PC-3 (cell line): ENCODE results near the gene GALNT10. TPM values are rescaled to one million over a fixed set of nuclear protein-coding genes. Genes with fewer than 3 reads are reported as not detected.
A peak's percentile ranks its signal among the peaks of the same experiment; 100 is the strongest.

ENCODE experiments used
- ATAC-seq: fragments of 200-7000 bp; cut with Tn5 transposase; 2 replicates; pipeline ENCODE4 v1.9.1; 2020; ENCODE audit warnings: mild to moderate bottlenecking, moderate library complexity
- BruUV-seq: library from RNA; stranded (reverse); fragments of 400-500 nt; replicated peaks from 2 replicates; lab custom pipeline; 2021; lab: Mats Ljungman, UMichigan
- CTCF ChIA-PET: fragments of 300-600 bp; sonication (Branson Sonifier 250); formaldehyde crosslinking; loops from one replicate; lab custom pipeline; 2022; ENCODE audit warnings: antibody characterized with exemption; lab: Charles Lee
- POLR2A ChIA-PET: fragments of 300-600 bp; sonication (Branson Sonifier 250); formaldehyde crosslinking; loops from one replicate; lab custom pipeline; 2022; ENCODE audit warnings: antibody characterized with exemption; ENCODE audit not compliant: unreplicated experiment; lab: Charles Lee
- DNase-seq: peaks from one replicate; pipeline ENCODE4 v3.0.0-alpha.2; 2015
- H2AFZ ChIP-seq: fragments of 300-600 bp; sonication (generic); 2 replicates; pipeline ENCODE4 v1.6.0; 2016; ENCODE audit warnings: antibody characterized with exemption, low read length
- H3F3A ChIP-seq: fragments of 300-600 bp; sonication (generic); one replicate; pipeline ENCODE4 v1.6.0; 2017; ENCODE audit warnings: antibody characterized with exemption, low read length, control low read depth, mild to moderate bottlenecking; ENCODE audit not compliant: unreplicated experiment
- H3K27ac ChIP-seq: fragments of 300-600 bp; sonication (generic); 2 replicates; pipeline ENCODE4 v1.5.1; 2016; ENCODE audit warnings: mild to moderate bottlenecking, low read length
- H3K27me3 ChIP-seq: fragments of 300-600 bp; sonication (generic); 2 replicates; pipeline ENCODE4 v1.6.1; 2016; ENCODE audit warnings: low read length, mixed read lengths
- H3K36me3 ChIP-seq: fragments of 300-600 bp; sonication (generic); 2 replicates; pipeline ENCODE4 v1.6.1; 2016; ENCODE audit warnings: low read depth, mixed run types, low read length, mixed read lengths
- H3K4me1 ChIP-seq: fragments of 300-600 bp; sonication (generic); 2 replicates; pipeline ENCODE4 v1.5.1; 2016; ENCODE audit warnings: low read length; ENCODE audit not compliant: insufficient read depth
- H3K4me2 ChIP-seq: fragments of 300-600 bp; sonication (generic); 2 replicates; pipeline ENCODE4 v1.6.0; 2016; ENCODE audit warnings: low read length
- H3K4me3 ChIP-seq: fragments of 300-600 bp; sonication (generic); 2 replicates; pipeline ENCODE4 v1.5.1; 2016; ENCODE audit warnings: mild to moderate bottlenecking, low read length, mixed read lengths
- H3K79me2 ChIP-seq: fragments of 300-600 bp; sonication (generic); 2 replicates; pipeline ENCODE4 v1.6.1; 2017; ENCODE audit warnings: low read length, mixed read lengths
- H3K9ac ChIP-seq: fragments of 300-600 bp; sonication (generic); 2 replicates; pipeline ENCODE4 v1.6.0; 2016; ENCODE audit warnings: mild to moderate bottlenecking, low read length
- H3K9me2 ChIP-seq: fragments of 300-600 bp; sonication (generic); replicated peaks from 2 replicates; pipeline ENCODE4 v1.6.1; 2016; ENCODE audit warnings: mixed run types, low read length, mixed read lengths
- H3K9me3 ChIP-seq: fragments of 300-600 bp; sonication (generic); 2 replicates; pipeline ENCODE4 v1.6.1; 2016; ENCODE audit warnings: low read length, mixed read lengths
- H4K20me1 ChIP-seq: fragments of 300-600 bp; sonication (generic); 2 replicates; pipeline ENCODE4 v1.6.1; 2016; ENCODE audit warnings: low read length, mixed read lengths
- CTCF ChIP-seq: fragments of 300-600 bp; sonication (generic); conservative IDR thresholded peaks from 2 replicates; pipeline ENCODE4 v1.5.1; 2017; ENCODE audit warnings: antibody characterized with exemption, low read depth, mild to moderate bottlenecking, low read length
- EZH2 ChIP-seq: fragments of 300-600 bp; sonication (generic); IDR thresholded peaks from one replicate; pipeline ENCODE4 v1.6.1; 2017; ENCODE audit warnings: antibody characterized with exemption, mild to moderate bottlenecking, low read length; ENCODE audit not compliant: unreplicated experiment
- EZH2phosphoT487 ChIP-seq: fragments of 300-600 bp; sonication (generic); IDR thresholded peaks from 2 replicates; pipeline ENCODE4 v1.6.1; 2018; ENCODE audit warnings: mild to moderate bottlenecking, antibody characterized with exemption, low read length, borderline replicate concordance
- intact Hi-C: fragments of 100-400 bp; cut with micrococcal nuclease; formaldehyde crosslinking; loops from 2 replicates; pipeline ENCODE4 v1.9.0; 2023
- total RNA-seq: library from RNA; depleted of rRNA; stranded (reverse); fragments of >200 nt; gene quantifications from 2 replicates; pipeline ENCODE4 v1.2.3, GENCODE V29; 2014

Gene GALNT10
- total RNA-seq, 1 experiment from 2014 or later = 46.2 TPM

GRCh38 chr5:154284433-154284832, 93.9 kb downstream of the GALNT10 start:
- Histone ChIP-seq H3K4me2 (no peak overlapping the region), H4K20me1 (no peaks in the 10 kb centered on the region), H3K27me3 (no peaks in the 10 kb centered on the region), H3K4me3 (no peak overlapping the region), H2AFZ (no peak overlapping the region), H3K9me2 (no peaks in the 10 kb centered on the region), H3K4me1 (peaks cover 50% of the 10 kb centered on the region), H3K9me3 (no peaks in the 10 kb centered on the region), H3K27ac (no peak overlapping the region), H3K36me3 (no peaks in the 10 kb centered on the region), H3K9ac (no peak overlapping the region), H3K79me2 (peaks cover 21% of the 10 kb centered on the region), H3F3A (peaks cover 4% of the 10 kb centered on the region)
- BruUV-seq = no TSS peak
- ATAC-seq (no peak), DNase-seq (no peak)
- intact Hi-C loops = loop anchor here (10.0 kb wide), 1 partner anchor 210 kb away; no protein-coding TSS in a partner anchor
- POLR2A ChIA-PET = no interaction called here
- CTCF ChIA-PET = no interaction called here
- TF ChIP-seq CTCF = no peak

DNA sequence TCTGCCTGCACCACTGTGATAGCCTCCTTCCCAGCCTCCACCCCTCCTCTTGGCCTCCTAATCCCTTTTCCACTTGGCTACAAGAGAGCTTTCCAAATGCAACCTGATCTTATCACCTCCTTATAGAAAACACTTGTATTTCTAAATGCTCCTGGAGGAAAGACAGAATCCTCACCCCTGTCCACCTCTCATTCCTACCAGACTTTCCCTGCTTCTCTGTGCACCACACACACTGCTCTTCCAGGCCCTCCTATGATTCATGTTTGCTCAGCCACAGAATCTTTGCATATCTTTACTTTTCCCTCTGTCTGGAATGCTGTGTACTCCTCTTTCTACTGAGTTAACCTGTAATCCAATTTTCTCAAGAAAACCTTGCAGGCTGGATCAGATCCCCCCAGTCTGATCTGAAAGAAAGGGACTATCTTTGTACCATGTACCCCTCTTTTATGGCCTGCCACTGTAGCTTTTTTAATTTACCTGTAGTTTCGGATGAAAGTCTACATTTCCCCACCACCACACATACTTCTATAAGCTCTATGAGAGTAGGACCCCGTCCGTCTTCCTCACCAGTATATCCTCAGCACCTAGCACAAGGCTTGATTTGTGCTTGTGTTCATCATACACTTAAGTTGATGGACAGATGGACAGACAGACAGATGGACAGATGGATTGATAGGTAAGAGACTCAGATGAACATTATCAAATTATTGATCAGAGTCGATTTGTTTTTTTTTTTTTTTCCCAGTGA, 95.3 kb downstream of the GALNT10 start:
- Histone ChIP-seq H3F3A (peaks cover 4% of the 10 kb centered on the region), H3K27me3 (no peaks in the 10 kb centered on the region), H3K9me2 (no peaks in the 10 kb centered on the region), H3K27ac (peak overlapping the region; percentile 80), H2AFZ (no peak overlapping the region), H4K20me1 (no peaks in the 10 kb centered on the region), H3K9ac (peak overlapping the region; percentile 50), H3K36me3 (no peaks in the 10 kb centered on the region), H3K9me3 (no peaks in the 10 kb centered on the region), H3K4me2 (peak overlapping the region; percentile 90), H3K79me2 (peaks cover 26% of the 10 kb centered on the region), H3K4me1 (peaks cover 53% of the 10 kb centered on the region), H3K4me3 (no peak overlapping the region)
- POLR2A ChIA-PET = no interaction called here
- peak; percentile 78 for DNase-seq
- CTCF ChIA-PET = no interaction called here
- no peak for TF ChIP-seq EZH2
- no peak for TF ChIP-seq EZH2phosphoT487
- no peak for TF ChIP-seq CTCF
- intact Hi-C loops = loop anchor here (2.0 to 10.0 kb wide), 6 partner anchors 27 to 211 kb away; partner anchors contain the start of gene GALNT10
- peak; percentile 83 for ATAC-seq
- no TSS peak for BruUV-seq

DNA sequence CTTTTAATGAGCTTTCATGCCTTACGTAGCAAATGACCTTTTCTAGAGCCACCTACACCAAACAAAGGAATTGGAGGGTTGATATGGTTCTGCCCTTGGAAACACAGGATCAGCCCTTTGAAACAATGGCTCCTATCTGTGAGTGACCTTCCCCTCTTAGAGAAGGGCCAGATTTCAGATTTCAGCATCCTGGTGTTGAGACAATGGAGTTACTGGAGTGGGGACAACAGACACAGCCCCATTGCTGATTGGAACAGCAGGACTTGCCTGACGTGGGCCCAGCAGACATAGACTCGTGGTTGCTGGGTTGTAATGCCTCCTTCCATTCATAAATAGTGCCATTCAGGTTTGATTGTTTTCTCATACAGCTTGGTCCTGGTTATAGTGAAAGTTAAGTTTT, 96.0 kb downstream of the GALNT10 start:
- H3K4me1 ChIP-seq = peaks cover 53% of the 10 kb centered on the region
- peaks cover 28% of the 10 kb centered on the region for H3K79me2 ChIP-seq
- intact Hi-C loops = loop anchor here (2.0 to 10.0 kb wide), 6 partner anchors 26 to 212 kb away; partner anchors contain the start of gene GALNT10
- no peaks in the 10 kb centered on the region for H4K20me1 ChIP-seq
- no peaks in the 10 kb centered on the region for H3K36me3 ChIP-seq
- H3F3A ChIP-seq = peaks cover 4% of the 10 kb centered on the region
- no peaks in the 10 kb centered on the region for H3K9me3 ChIP-seq
- BruUV-seq = TSS peak; percentile 57
- no peak for TF ChIP-seq EZH2
- TF ChIP-seq CTCF = no peak
- TF ChIP-seq EZH2phosphoT487 = no peak
- no peak overlapping the region for H3K4me3 ChIP-seq
- no peak for DNase-seq
- no peaks in the 10 kb centered on the region for H3K9me2 ChIP-seq
- CTCF ChIA-PET = interaction anchor here (0.5 kb wide), 1 partner anchor 8 kb away, joined by 3 read pairs; no protein-coding TSS in a partner anchor
- ATAC-seq = no peak
- POLR2A ChIA-PET = interaction anchor here (1.4 kb wide), 1 partner anchor 22 kb away, joined by 8 read pairs; no protein-coding TSS in a partner anchor
- peak overlapping the region; percentile 80 for H3K27ac ChIP-seq
- H3K27me3 ChIP-seq = no peaks in the 10 kb centered on the region
- H3K9ac ChIP-seq = peak overlapping the region; percentile 50; the same call in 1 of the 2 replicates
- H2AFZ ChIP-seq = no peak overlapping the region
- peak overlapping the region; percentile 90 for H3K4me2 ChIP-seq
